ENCODE data around the gene PRF1. TPM values are rescaled to one million over a fixed set of nuclear protein-coding genes. Genes with fewer than 3 reads are reported as not detected.

Gene PRF1
- total and polyA plus RNA-seq, 2 of the 13 experiments (the other 11 are each of a cell fraction or from before 2014, with no cell fraction given), result 1.00 to 1.4 TPM

DNA sequence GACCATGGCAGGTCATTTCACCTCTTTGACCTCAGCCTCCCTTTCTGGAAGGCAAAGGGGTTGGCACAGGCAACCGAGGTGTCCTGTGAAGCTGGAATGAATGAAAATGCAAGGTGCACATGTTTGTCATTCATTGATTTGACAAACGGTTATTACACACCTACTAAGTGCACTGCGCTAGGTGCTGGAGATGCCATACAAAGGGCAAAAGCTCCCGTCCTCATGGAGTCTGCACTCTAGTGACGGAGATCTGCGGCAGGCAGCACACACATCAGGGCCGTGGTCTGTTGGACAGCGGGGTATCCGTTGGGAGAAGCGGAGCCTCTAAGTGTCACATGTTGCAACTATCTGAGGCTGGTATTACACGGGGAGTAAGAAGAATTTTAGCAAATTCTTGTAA is 44.2 kb downstream of the PRF1 start (continued):
- TF ChIP-seq, protein P1, sequence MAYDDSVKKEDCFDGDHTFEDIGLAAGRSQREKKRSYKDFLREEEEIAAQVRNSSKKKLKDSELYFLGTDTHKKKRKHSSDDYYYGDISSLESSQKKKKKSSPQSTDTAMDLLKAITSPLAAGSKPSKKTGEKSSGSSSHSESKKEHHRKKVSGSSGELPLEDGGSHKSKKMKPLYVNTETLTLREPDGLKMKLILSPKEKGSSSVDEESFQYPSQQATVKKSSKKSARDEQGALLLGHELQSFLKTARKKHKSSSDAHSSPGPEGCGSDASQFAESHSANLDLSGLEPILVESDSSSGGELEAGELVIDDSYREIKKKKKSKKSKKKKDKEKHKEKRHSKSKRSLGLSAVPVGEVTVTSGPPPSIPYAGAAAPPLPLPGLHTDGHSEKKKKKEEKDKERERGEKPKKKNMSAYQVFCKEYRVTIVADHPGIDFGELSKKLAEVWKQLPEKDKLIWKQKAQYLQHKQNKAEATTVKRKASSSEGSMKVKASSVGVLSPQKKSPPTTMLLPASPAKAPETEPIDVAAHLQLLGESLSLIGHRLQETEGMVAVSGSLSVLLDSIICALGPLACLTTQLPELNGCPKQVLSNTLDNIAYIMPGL (CRISPR knock-in tag; IDR thresholded peaks at IDR 0.05; ENCODE audit: borderline replicate concordance in 1 of 2, low read depth in 1 of 2), result no peak
- TF ChIP-seq ZNF616 (CRISPR knock-in tag; IDR thresholded peaks at IDR 0.05; ENCODE audit: low read depth), result no peak
- TF ChIP-seq, protein P2, sequence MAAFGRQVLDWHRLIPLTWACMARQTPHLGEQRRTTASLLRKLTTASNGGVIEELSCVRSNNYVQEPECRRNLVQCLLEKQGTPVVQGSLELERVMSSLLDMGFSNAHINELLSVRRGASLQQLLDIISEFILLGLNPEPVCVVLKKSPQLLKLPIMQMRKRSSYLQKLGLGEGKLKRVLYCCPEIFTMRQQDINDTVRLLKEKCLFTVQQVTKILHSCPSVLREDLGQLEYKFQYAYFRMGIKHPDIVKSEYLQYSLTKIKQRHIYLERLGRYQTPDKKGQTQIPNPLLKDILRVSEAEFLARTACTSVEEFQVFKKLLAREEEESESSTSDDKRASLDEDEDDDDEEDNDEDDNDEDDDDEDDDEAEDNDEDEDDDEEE (CRISPR knock-in tag; IDR thresholded peaks at IDR 0.05), result no peak
- TF ChIP-seq PRPF4 (IDR thresholded peaks at IDR 0.05; ENCODE audit: low read depth, low read length, poor library complexity, severe bottlenecking), result no peak
- TF ChIP-seq, protein P3, sequence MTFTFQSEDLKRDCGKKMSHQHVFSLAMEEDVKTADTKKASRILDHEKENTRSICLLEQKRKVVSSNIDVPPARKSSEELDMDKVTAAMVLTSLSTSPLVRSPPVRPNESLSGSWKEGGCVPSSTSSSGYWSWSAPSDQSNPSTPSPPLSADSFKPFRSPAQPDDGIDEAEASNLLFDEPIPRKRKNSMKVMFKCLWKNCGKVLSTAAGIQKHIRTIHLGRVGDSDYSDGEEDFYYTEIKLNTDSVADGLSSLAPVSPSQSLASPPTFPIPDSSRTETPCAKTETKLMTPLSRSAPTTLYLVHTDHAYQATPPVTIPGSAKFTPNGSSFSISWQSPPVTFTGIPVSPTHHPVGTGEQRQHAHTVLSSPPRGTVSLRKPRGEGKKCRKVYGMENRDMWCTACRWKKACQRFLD (CRISPR knock-in tag; IDR thresholded peaks at IDR 0.05; ENCODE audit: borderline replicate concordance), result no peak
- TF ChIP-seq, protein P4, sequence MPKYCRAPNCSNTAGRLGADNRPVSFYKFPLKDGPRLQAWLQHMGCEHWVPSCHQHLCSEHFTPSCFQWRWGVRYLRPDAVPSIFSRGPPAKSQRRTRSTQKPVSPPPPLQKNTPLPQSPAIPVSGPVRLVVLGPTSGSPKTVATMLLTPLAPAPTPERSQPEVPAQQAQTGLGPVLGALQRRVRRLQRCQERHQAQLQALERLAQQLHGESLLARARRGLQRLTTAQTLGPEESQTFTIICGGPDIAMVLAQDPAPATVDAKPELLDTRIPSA (CRISPR knock-in tag; IDR thresholded peaks at IDR 0.05; ENCODE audit: borderline replicate concordance), result no peak

DNA sequence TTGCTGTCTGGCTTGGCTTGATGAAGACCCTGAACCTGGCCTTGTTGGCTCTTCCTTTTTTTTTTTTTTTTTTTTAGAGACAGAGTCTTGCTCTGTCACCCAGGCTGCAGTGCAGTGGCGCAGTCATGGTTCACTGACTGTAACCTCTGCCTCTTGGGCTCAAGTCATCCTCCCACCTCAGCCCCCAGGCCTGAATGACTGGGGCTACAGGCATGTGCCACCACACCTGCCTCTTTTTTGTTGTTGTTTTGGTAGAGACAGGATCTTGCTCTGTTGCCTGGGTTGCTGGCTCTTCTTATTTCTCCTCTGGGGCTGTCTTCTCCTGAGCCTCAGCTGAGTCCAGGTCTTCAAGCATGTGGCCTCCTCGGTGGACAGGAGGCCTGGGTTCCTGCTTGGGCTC is 44.7 kb downstream of the PRF1 start:
- in situ Hi-C loops (cut with HindIII; ENCODE audit: extremely low pct_ligation_motif_present, low pct_unique_long_range_greater_than_20kb), result loop anchor here (10.0 kb wide), 1 partner anchor 327 kb away; the partner anchor contains the start of gene PCBD1
- Histone ChIP-seq H3K36me3 (replicated peaks in 1 of 2; ENCODE audit: control insufficient read depth in 1 of 2, insufficient read depth in 2 of 2, low read length in 2 of 2) (no peaks in the 10 kb centered on the region), H3K27me3 (ENCODE audit: control insufficient read depth in 1 of 2, insufficient read depth in 2 of 2, low read length in 2 of 2) (peaks cover 2 to 3% of the 10 kb centered on the region in 2 experiments; a peak in 2 of 5 replicates), H4K20me1 (ENCODE audit: insufficient read depth, low read length) (no peaks in the 10 kb centered on the region), H2AFZ (ENCODE audit: low read length) (no peak overlapping the region), H3K4me1 (ENCODE audit: insufficient read depth, low read length) (peaks cover 11% of the 10 kb centered on the region; the same call in 1 of the 2 replicates), H3K4me3 (replicated peaks in 1 of 3; ENCODE audit: insufficient read depth in 1 of 3, low read depth in 2 of 3, low read length in 3 of 3) (no peak overlapping the region), H3K79me2 (ENCODE audit: insufficient read depth, low read length) (no peaks in the 10 kb centered on the region), H3K9ac (ENCODE audit: insufficient read depth, low read depth, low read length) (no peak overlapping the region), H3K27ac (ENCODE audit: extremely low read length, insufficient read depth, low read length) (no peak overlapping the region), H3K9me3 (ENCODE audit: low read length) (no peaks in the 10 kb centered on the region), H3K4me2 (ENCODE audit: low read depth, low read length) (no peak overlapping the region)
- ChIA-PET CTCF (ENCODE audit: low intra/inter-chr PET ratio, low total read pairs) (no interaction called here), POLR2A (no interaction called here)
- FAIRE-seq (no peak), DNase-seq (ENCODE audit: low spot score) (no peak), ATAC-seq (no peak)
- no TSS peak for BruUV-seq (replicated peaks)
- TF ChIP-seq KMT2B (CRISPR knock-in tag; IDR thresholded peaks at IDR 0.05) (no peak), ZNF451 (CRISPR knock-in tag; IDR thresholded peaks at IDR 0.05) (no peak)
- intact Hi-C loops (cut with micrococcal nuclease; ENCODE audit: unreplicated experiment), result loop anchor here (10.0 kb wide), 1 partner anchor 117 kb away; the partner anchor contains the start of gene ADAMTS14
- WGBS (ENCODE audit: low lambda C conversion rate), result 47% methylated on average over 2 of the region's 2 CpGs
